ENCODE results near the gene PRKCG. TPM values are rescaled to one million over a fixed set of nuclear protein-coding genes. Genes with fewer than 3 reads are reported as not detected.

The PRKCG gene
- total RNA-seq, 1 experiment from 2014 or later = 2.8 TPM

GRCh38 chr19:53844849-53845246 is 37.1 kb upstream of the PRKCG start (continued):
- no peak for TF ChIP-seq ELF1 (IDR thresholded peaks at IDR 0.05; ENCODE audit: borderline replicate concordance, low read depth)
- TF ChIP-seq CBX3 (IDR thresholded peaks at IDR 0.05; ENCODE audit: low read depth) = no peak
- no peak for TF ChIP-seq FOSL1 (IDR thresholded peaks at IDR 0.05; ENCODE audit: low read depth)
- no peak for TF ChIP-seq YY1 (IDR thresholded peaks at IDR 0.05; ENCODE audit: extremely low read depth, insufficient replicate concordance, low read depth, low read length)
- no peak for TF ChIP-seq POLR2A (IDR thresholded peaks at IDR 0.05; ENCODE audit: borderline replicate concordance, extremely low read depth, insufficient read depth, insufficient read length)
- TF ChIP-seq SP1 (IDR thresholded peaks at IDR 0.05; ENCODE audit: low read depth) = no peak

GRCh38 chr19:53847555-53847954 is 34.4 kb upstream of the PRKCG start:
- Histone ChIP-seq H3K4me3 (replicated peaks in 1 of 2; ENCODE audit: low read depth in 1 of 2, low read length in 2 of 2) (no peak overlapping the region), H2AFZ (ENCODE audit: low read depth, low read length, poor library complexity, severe bottlenecking) (no peak overlapping the region), H3K36me3 (ENCODE audit: control insufficient read depth in 1 of 2, insufficient read depth in 2 of 2, low read length in 2 of 2) (no peaks in the 10 kb centered on the region), H3K4me1 (ENCODE audit: control insufficient read depth in 1 of 2, insufficient read depth in 2 of 2, low read length in 2 of 2) (peaks cover 9 to 21% of the 10 kb centered on the region in 2 experiments), H3K9me2 (ENCODE audit: insufficient read depth) (no peaks in the 10 kb centered on the region), H3K27ac (ENCODE audit: low read depth, low read length) (no peak overlapping the region), H4K20me1 (ENCODE audit: insufficient read depth) (no peaks in the 10 kb centered on the region), H3K9me3 (ENCODE audit: control insufficient read depth in 1 of 2, insufficient read depth in 1 of 2, low read depth in 1 of 2, low read length in 2 of 2) (no peaks in the 10 kb centered on the region; a peak in 1 of 4 replicates), H3K9ac (ENCODE audit: low read length) (no peak overlapping the region), H3K4me2 (ENCODE audit: low read length) (no peak overlapping the region), H3K79me2 (ENCODE audit: insufficient read depth, low read length) (no peaks in the 10 kb centered on the region), H3K27me3 (ENCODE audit: insufficient read depth, low read length) (no peaks in the 10 kb centered on the region)
- ATAC-seq = no peak
- no peak for DNase-seq (ENCODE audit: low read depth, low spot score)
- BruUV-seq (replicated peaks) = no TSS peak
- intact Hi-C loops (cut with micrococcal nuclease) = no loop called here
- CTCF ChIA-PET = interaction anchor here (1.3 to 1.8 kb wide), 3 partner anchors 177 to 419 kb away, joined by 3 to 7 read pairs (median 3); no protein-coding TSS in a partner anchor
- POLR2A ChIA-PET = interaction anchor here (1.2 kb wide), 1 partner anchor 20 kb away, joined by 4 read pairs; the partner anchor contains the start of gene MYADM
- RAD21 ChIA-PET (ENCODE audit: low non-redundant PET in 1 of 2, low total read pairs in 2 of 2, uncharacterized antibody in 2 of 2, unreplicated experiment in 2 of 2) = no interaction called here
- TF ChIP-seq ZNF274 (IDR thresholded peaks at IDR 0.05; ENCODE audit: low read depth, low read length) (no peak), JUND (IDR thresholded peaks at IDR 0.05) (no peak), RAD21 (IDR thresholded peaks at IDR 0.05; ENCODE audit: low read depth) (no peak), MAX (IDR thresholded peaks at IDR 0.05) (no peak), ATF3 (IDR thresholded peaks at IDR 0.05) (no peak)
